ENCODE data around the gene GNG4.

Gene GNG4

DNA sequence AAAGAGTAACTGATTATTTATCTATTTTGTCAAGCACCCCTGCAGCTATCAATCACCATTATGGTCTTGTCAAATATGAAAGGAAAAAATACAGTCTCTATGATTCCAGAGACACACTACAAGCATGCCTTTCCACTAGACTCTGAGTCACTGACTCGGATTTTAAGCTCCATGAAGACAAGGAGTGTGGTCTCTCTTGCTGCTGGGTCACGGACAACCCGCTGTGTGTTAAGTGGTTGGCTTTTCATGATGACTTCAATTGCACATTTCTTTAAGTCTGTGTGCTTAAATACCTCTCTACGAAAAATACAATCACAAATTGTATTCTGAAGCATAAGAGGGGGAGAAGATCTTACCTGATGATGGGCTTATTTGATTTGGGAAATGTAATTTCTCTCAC is 14.0 kb upstream of the GNG4 start:
- no peak for ATAC-seq

GRCh38 chr1:235661568-235661967 is 12.0 kb upstream of the GNG4 start:
- no peak for ATAC-seq
- TF ChIP-seq SNAI2 (CRISPR knock-in tag; IDR thresholded peaks at IDR 0.05) (no peak), ZNF8 (CRISPR knock-in tag; IDR thresholded peaks at IDR 0.05) (no peak), CSDC2 (CRISPR knock-in tag; IDR thresholded peaks at IDR 0.05) (no peak), ESRRG (CRISPR knock-in tag; IDR thresholded peaks at IDR 0.05) (no peak), ZFP30 (CRISPR knock-in tag; IDR thresholded peaks at IDR 0.05) (no peak), TOX (CRISPR knock-in tag; IDR thresholded peaks at IDR 0.05; ENCODE audit: borderline replicate concordance) (no peak), ZNF70 (CRISPR knock-in tag; IDR thresholded peaks at IDR 0.05) (no peak), ZC3H10 (CRISPR knock-in tag; IDR thresholded peaks at IDR 0.05) (no peak)
- TF ChIP-seq, protein P1, sequence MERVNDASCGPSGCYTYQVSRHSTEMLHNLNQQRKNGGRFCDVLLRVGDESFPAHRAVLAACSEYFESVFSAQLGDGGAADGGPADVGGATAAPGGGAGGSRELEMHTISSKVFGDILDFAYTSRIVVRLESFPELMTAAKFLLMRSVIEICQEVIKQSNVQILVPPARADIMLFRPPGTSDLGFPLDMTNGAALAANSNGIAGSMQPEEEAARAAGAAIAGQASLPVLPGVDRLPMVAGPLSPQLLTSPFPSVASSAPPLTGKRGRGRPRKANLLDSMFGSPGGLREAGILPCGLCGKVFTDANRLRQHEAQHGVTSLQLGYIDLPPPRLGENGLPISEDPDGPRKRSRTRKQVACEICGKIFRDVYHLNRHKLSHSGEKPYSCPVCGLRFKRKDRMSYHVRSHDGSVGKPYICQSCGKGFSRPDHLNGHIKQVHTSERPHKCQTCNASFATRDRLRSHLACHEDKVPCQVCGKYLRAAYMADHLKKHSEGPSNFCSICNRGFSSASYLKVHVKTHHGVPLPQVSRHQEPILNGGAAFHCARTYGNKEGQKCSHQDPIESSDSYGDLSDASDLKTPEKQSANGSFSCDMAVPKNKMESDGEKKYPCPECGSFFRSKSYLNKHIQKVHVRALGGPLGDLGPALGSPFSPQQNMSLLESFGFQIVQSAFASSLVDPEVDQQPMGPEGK (CRISPR knock-in tag; IDR thresholded peaks at IDR 0.05; ENCODE audit: borderline replicate concordance): no peak

More for the DNA sequence above, 14.0 kb upstream of the GNG4 start:
- TF ChIP-seq ZNF8 (CRISPR knock-in tag; IDR thresholded peaks at IDR 0.05) (no peak), TOX (CRISPR knock-in tag; IDR thresholded peaks at IDR 0.05; ENCODE audit: borderline replicate concordance) (no peak), ARNTL (CRISPR knock-in tag; IDR thresholded peaks at IDR 0.05; ENCODE audit: borderline replicate concordance, low read depth) (no peak), ESRRG (CRISPR knock-in tag; IDR thresholded peaks at IDR 0.05) (no peak), CSRNP3 (CRISPR knock-in tag; IDR thresholded peaks at IDR 0.05) (no peak), POU6F1 (CRISPR knock-in tag; IDR thresholded peaks at IDR 0.05; ENCODE audit: borderline replicate concordance, low read depth) (no peak), GLIS3 (CRISPR knock-in tag; IDR thresholded peaks at IDR 0.05) (no peak), CSDC2 (CRISPR knock-in tag; IDR thresholded peaks at IDR 0.05) (no peak), TSHZ2 (CRISPR knock-in tag; IDR thresholded peaks at IDR 0.05) (no peak), OSR1 (CRISPR knock-in tag; IDR thresholded peaks at IDR 0.05) (no peak), ZFP30 (CRISPR knock-in tag; IDR thresholded peaks at IDR 0.05) (no peak), CREB5 (CRISPR knock-in tag; IDR thresholded peaks at IDR 0.05; ENCODE audit: low read depth) (no peak), TCF4 (CRISPR knock-in tag; IDR thresholded peaks at IDR 0.05; ENCODE audit: borderline replicate concordance) (no peak), PPARA (CRISPR knock-in tag; IDR thresholded peaks at IDR 0.05; ENCODE audit: borderline replicate concordance) (no peak), ZNF565 (CRISPR knock-in tag; conservative IDR thresholded peaks at IDR 0.05; ENCODE audit: low read depth) (no peak)
- TF ChIP-seq, protein P1 (CRISPR knock-in tag; IDR thresholded peaks at IDR 0.05; ENCODE audit: borderline replicate concordance): no peak
